ENCODE results near the gene TAS2R60.
"Not testable (repeated sequence)": the region's sequence is repeated elsewhere in the genome, so short reads cannot be mapped to it uniquely, and the experiment has no call there.

Gene TAS2R60

DNA sequence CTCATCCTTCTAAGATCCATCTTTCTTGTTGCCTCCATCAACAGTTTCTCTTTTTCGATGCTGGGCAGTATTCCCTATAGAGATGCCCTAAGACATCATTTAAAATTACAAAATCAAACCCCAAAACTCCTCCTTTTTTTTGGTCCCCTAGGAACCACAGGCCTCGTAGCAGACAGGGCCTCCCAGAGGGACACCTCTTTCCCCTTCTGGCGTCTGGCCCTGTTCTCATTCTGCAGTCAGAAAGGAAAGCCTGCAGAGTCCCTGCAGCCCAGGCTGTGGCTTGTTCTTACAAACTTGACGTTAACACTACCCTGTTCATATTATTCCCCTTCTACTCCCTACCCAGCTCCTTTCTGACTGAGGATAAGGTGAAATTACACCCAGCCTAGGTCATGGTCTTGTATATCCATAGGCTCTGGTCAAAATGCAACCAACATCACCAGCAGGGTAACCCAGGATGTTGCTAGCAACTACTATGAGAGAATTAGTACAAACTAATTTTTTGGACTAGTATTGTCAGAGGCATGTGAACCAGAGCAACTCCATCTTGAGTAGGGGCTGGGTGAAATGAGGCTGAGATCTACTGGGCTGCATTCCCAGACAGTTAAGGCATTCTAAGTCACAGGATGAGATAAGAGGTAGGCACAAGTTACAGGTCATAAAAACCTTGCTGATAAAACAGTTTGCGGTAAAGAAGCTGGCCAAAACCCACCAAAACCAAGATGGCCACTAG lies 31.1 kb upstream of the TAS2R60 start:
- no peak for DNase-seq

DNA sequence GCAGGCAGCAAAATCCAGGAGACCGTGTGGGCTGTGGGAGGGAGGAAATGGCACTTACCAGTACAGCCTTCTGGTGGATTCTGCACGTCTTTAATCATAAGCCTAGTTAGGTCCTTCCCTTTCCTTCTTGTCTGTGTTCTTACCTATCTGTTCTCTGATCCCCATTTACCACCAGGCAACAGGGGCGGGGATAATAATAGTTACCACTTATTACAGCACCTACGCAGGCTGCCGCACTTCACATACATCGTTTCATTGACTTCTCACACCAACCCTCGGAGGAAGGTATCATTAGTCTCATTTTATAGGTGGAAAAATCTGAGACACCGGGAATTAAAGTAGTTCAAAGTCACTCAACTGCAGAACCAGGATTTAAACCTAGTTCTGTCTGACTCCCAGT lies 30.1 kb upstream of the TAS2R60 start:
- no peak for DNase-seq

DNA sequence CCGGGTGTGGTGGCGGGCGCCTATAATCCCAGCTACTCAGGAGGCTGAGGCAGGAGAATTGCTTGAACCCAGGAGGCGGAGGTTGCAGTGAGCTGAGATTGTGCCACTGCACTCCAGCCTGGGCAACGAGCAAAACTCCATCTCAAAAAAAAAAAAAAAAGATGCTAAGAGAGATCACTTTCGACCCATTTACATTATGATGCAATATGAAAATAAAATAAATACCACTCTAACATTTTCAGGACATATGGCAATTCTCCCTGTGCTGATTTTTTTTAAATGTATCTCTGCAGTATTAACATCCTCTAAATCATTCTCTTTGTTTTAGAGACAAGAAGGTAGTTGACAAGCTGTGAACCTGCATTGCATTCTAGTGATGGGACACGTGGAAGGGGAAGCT lies 28.0 kb upstream of the TAS2R60 start:
- DNase-seq, result not testable (repeated sequence)

DNA sequence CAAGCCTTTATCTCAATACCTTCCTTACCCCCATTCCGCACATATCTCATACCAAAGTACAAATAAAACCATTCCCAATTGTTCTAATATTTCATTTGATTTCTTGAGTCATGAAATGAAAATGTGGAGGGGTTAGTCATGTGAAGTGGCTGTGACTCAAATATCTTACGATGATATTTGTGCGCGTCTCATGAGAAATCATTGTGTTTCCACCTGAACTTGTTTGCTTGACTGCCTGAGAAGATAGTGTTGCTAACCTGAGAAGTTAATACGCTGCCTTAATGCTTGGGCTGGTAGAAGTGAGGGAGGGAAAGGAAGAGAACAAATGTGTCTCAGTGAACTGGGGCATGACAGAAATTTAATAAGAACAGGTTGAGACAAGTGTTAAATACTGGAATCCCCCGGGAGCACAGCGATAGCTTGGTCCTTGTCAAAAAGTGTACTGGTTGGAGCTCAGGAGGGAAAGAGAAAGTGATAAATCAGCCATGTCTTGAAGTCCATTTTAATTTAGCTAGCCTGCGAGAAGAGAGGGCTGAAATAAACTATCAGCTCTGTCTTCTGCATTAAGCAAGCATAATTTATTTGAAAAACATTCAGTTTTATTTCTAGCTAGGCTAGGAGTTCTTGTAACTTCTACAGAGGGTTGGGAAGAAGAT lies 27.4 kb upstream of the TAS2R60 start:
- no peak for DNase-seq

DNA sequence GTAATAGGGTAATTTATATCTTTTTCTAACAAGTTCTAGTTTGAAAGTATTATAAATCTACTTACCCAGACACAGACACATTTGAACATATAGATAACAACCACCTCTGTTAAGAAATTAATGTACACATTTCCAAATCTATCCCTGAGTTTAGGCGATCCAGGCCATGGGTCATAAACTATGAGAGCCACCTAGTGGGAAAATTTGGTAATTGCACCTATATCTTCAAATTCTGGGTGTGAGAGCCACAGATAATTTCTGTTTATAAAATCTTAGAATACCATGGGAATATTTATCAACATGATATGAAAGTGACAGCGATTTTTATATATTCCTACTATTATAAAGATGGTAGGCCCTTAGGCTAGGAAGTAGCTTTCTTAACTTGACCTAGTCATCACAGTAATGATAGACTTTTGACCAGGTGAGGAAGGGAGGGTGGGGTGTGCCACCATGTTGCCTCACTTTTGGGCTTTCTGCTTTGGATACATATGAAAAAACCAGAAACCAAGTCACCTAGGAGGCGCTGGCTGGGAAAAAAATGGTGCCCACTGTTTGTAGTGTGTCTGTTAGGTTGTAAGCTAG lies 26.6 kb upstream of the TAS2R60 start:
- DNase-seq, result peak in 2 of 5 experiments; percentile 40 to 55

DNA sequence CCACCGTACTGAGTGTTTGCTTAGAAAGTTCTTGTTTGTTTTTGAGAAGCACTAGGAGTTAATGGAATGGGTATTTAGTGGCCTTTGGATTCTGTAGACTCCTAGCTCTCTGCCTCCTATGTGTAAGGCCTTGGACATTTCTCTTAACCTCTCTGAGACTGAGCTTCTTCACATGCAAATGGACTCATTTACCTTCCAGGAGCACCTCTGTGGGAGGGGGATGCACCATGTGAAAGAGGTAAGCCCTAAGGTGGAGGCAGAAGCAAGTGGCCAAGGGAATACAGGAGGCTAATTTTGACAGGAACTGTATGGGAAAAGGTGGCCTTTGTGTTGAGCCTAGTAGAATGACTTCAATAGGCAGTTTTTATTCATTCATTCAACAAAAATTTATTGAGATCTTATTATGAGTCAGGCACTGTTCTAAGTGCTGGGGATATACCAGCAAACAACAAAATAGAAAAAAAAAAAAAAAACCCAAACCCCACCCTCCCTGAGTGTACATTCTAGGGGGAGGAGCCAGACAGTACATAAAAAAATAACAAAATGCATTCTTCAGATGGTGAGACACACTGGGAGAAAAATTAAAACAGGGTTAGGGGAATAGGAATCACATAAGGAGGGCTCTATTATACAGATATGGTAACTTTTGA lies 25.4 kb upstream of the TAS2R60 start:
- DNase-seq, result no peak

DNA sequence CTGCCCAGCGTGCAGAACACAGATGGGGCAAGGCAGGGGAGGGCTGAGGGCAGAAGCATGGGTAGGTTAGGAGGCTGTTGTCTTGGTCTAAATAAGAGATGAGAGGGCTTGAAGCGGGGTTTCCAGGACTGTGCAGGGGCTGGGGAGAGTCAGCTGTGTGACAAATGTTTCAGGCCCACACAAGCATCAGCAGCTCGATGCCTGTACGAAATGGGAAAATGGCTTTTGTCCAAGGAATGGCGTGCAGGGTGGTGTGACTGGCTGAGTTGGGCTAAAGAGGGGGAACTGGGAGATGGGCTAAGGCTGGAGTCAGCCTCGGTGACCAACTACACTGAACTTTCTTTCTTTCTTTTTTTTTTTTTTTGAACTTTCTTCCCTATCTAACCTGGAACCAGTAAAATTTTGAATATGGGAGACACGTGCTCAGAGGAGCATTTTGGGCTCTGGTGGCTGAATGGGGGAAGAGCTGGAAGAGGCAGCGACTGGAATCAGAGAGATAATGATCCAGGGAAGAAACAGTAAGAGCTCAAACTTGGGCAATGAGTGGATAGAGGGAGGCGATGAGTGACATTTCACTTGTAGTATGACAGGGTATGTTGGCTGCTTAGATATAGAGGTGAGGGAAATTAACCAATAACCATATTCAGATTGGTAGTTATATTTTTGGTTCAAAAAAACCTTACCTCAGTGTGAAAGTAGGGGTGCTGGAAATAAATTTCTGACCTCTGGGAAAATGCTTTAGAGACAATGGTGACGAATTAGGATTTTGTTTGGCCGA lies 24.4 kb upstream of the TAS2R60 start:
- DNase-seq, result no peak

DNA sequence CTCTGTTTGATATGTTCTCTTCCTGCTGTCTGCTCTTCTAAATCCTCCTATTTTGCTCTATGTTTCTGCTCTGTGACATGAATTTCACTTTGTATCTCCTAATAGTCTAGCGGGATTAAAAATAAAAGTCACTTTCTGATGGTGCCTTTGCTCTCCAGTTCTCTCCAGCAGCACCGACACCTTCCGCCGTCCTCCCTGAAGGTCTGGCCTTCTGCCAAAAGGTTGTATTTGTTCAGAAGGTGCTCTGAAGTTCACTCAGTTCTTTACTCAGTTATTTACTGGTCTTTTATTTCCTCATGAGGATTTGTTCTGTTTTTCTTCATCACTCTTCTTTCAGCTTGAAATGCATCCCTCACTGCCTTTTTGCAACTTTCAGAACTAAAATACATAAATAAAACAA lies 23.4 kb upstream of the TAS2R60 start:
- no peak for DNase-seq

DNA sequence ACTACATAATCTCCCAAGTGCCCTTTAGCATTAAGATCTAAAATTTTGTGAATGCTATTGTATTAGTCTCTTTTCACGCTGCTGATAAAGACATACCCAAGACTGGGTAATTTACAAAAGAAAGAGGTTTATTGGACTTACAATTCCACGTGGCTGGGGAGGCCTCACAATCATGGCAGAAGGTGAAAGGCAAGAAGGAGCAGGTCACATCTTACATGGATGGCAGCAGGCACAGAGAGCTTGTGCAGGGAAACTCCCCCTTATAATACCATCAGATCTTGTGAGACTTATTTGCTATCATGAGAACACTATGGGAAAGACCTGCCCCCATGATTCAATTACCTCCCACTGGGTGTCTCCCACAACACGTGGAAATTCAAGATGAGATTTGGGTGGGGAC lies 22.6 kb upstream of the TAS2R60 start:
- DNase-seq, result not testable (repeated sequence)

DNA sequence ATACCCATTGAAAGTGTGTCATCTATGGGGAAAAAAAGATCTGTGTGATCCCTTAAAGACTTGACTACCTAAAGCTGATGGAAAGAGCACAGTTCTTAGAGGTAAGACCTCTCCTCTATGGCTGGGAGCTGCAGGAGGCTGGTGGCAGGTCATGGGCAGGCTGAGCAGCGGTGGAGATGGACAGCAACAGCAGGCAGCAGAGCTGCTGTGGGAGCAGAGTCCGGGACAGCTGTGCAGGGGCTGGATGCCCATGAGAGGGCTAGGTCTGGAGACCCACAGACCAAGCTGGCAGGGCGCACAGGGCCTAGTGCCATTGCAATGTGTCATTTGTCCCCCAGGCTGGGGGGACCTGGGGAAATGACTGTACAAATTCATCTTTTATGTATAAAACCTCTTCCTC lies 21.2 kb upstream of the TAS2R60 start:
- DNase-seq, result no peak

DNA sequence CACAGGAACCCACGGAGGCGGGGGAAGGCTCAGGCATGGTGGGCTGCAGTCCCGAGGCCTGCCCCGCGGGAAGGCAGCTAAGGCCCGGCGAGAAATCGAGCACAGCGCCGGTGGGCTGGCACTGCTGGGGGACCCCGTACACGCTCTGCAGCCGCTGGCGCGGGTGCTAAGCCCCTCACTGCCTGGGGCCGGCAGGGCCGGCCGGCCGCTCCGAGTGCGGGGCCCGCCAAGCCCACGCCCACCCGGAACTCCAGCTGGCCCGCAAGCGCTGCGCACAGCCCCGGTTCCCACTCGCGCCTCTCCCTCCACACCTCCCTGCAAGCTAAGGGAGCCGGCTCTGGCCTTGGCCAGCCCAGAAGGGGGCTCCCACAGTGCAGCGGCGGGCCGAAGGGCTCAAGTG lies 18.8 kb upstream of the TAS2R60 start:
- not testable (repeated sequence) for DNase-seq

DNA sequence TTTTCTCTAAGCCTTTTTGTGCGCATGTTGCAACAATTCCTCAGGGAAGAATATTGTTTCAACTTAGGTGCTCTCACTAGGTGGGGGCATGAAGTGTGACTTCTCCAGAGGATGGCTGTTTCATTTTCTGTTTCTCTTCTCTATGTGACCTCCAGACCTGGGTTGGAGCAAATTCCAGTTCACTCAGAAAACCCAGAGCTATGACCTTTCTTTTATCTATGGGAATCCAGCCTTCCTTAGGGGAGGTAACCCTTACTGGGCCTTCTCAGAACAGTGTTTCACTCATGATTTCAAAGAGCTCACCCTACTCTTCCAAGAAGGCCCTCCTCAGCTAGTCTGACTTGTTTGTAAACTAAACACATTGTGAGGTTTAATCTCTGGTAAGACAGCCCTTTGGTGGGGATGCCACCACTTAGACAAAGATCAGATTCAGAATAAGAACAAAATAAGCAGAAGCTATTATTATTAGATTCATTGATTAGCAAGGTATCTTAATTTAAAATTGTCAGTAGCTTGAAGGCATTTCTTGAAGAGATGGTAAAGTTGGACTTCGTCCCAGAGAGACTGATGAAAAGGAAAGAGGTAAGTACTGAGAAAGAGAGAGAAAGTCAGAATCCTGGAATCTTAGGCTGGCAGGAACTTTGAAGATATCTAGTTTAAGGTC lies 16.6 kb upstream of the TAS2R60 start:
- no peak for DNase-seq

DNA sequence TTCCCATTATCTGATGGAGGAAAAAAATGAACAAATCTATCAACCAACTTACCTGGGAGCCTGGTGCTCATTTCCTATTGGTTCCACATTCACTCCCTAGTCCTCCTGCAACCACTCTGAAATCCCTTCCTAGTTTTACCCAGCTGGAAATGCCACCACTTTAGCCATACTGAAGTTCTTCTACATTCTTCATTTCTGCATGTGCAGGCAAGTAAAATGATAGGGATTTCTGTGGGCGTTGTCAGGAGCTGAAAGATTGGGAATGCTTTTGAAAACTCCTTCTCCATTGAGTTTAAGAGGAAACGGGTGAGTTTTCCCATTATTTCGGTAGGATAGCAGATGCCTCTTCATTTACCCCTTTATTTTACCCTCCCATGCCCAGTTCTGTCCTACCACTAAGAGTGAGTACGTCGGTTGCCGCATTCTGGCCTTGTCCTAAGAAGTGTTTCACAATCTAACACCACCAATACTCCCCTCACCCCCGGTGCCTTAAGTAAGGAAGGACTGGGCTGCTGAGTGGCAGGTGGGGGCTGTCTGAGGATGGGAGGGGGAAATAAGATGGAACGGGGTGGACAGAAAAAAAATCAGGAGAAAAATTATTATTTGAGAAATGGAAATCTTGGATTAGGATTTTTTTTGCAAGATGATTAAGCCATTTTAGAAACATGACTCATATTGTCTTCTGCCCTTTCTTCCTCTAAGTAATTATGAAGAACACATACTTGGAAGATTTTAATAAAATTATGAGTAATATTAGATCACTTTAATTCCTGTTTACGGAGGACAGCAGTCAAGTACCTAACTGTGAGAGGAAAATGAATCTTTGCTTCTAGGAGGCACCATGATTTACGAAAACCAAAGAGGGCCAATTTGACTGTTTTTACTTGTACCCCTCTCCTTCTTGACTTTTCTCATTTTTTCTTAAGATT lies 13.2 kb upstream of the TAS2R60 start:
- DNase-seq, result no peak

DNA sequence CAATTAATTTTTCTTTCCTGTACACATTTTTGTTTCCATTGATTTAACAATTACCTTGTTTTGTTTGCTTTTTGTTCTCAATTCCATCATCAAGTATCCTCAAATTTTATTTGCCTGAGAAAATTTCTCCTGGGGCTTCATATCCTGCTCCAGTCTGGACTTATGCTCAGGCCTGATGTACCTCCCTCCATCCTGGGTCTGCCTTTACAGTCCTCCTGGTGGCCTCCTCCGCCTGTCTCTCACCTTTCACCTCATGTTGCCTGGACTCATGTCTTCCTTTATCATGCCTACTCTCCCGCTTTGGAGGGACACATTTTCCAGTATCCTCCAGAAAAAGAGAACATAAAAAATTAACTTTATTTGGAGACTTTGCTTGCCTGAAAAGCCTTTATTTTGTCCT lies 12.1 kb upstream of the TAS2R60 start:
- no peak for DNase-seq

DNA sequence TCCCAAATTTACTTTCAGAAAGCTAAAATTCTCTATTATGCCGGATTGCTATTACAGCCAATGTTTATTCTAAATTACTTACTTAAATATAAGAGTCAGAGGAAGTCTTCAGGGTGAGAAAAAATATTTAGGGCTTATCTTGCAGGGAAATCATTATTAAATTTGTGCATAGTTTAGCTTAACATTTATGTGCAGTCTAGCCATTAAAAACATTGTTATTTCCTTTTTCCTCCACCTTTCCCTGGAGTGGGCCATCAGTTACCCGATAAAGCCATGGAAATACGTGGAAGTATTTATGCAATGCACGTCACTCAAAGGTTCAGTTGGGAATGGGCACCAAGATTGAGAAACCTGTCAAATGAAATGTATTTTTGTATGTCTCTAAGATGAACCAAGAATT lies 9.5 kb upstream of the TAS2R60 start:
- no peak for DNase-seq

DNA sequence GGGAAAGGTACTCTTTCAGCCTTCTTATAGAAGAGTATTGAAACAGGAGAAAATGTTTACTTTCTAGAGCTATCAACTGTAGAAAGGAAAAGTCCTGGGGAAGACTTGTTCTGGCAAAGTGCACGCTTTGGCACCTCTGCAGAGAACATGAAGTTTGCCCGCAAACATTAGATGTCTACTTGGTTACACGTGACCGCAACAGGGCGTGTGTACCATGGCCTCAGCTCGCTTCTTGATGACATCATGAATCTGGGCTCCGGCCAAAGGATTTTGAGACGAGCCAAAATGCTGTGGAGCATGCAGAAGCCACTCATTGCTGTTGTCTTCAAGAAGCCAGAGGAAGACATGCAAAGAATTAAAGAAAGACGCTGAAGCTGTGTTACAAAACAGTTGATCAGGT lies 8.6 kb upstream of the TAS2R60 start:
- no peak for DNase-seq

DNA sequence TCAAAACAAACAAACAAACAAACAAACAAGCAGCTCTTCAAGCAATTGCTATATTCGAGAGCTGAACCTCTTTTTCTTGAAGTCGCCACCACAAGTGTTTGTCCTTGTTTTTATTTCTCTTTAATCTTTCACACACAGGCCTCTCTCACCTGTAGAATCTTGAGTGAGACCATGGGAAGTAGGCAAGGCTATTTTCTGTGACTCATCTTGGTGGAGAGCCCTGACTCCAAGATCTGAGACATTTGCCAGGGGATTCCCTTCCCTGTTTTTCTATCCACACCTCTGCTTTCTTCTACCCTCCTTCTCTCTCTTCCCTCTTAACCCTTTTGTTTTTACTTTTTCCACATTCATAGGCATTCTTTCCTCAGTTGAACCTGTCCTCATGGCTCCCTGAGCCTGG lies 8.0 kb upstream of the TAS2R60 start:
- no peak for DNase-seq

DNA sequence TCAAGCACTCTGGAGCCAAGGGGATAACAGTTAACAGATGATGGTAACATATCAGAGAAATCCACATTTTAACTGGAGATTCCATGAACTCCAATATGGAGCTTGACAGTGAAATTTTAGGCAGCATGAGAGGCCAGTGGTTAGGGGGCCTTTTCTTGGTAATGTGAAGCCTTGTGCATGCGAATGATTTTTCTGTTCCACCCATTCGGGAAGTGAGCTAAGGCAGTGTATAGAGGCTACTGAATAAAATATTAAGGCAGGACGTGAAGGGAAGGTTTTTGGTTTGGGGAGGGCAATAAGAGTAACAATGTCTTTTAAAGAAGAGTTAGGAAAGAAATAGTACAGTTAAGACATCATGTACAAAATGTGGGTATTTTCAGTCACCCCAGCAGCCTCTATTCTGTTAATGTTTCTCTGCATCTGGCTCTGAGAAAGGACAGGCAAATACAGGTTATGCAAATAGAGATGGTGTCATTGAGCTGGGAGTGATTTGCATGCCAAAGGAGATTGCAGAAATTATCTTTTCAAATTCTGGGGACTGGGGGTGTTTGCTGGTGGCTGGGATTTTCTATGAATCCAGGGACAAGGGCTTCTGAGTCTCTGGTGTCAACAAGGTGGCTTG lies 6.8 kb upstream of the TAS2R60 start:
- DNase-seq, result no peak

DNA sequence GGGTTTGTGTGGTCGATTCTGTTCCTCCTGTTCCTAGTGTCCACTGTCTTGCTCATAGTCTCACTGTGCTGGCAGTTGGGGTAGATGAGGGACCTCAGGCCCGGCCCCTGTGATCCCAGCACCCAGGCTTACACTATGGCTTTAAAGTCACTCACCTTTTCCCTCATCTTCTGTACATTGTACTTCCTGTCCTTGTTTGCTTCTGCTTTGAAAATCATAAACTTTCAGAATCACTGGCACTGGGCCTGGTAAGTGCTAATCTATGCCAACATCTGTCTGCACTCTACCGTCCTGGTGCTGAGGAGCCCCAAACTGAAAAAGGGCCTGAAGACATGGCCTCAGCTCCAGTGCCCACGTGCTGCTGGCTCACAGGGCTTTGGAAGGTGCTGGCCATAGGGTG lies 5.7 kb upstream of the TAS2R60 start:
- DNase-seq, result peak in 1 of 5 experiments; percentile 68

DNA sequence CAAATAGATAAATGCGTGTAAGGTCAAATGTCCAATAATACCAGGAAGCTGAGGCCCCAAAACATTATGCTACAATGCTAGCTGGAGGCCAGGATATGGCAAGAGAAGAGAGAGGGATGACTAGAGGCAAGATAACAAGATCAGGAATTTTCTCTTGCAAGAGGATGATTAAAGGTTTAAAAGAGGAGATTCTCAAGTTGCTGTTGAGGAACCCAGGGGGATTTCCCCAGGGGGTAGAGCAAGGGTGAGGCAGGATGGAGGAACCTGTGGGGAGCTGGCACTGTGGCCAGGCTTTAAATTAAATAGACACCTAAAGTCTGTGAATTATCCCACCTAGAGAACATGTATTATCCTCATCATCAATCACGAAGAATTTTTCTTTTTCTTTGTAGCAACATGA lies 3.4 kb upstream of the TAS2R60 start:
- DNase-seq, result no peak
